A673 (cell line): ENCODE measurements around the gene NEGR1. TPM values are rescaled to one million over a fixed set of nuclear protein-coding genes. Genes with fewer than 3 reads are reported as not detected.

Source experiments
- BruUV-seq: library from RNA; stranded (reverse); fragments of 400-500 nt; replicated peaks from 2 replicates; lab custom pipeline; 2021; lab: Mats Ljungman, UMichigan
- CTCF ChIA-PET: fragments of 300-600 bp; sonication (Branson Sonifier 250); formaldehyde crosslinking; loops from one replicate; lab custom pipeline; 2022; ENCODE audit warnings: antibody characterized with exemption; lab: Charles Lee
- POLR2A ChIA-PET: fragments of 300-600 bp; sonication (Branson Sonifier 250); formaldehyde crosslinking; loops from one replicate; lab custom pipeline; 2022; ENCODE audit warnings: antibody characterized with exemption; ENCODE audit not compliant: low non-redundant PET; lab: Charles Lee
- DNase-seq: peaks from one replicate; pipeline ENCODE4 v3.0.0-alpha.2; 2015; ENCODE audit warnings: low spot score
- H3K27ac ChIP-seq: fragments of 200-600 bp; sonication (generic); 2 replicates; pipeline ENCODE4 v1.5.1; 2016; ENCODE audit warnings: mixed run types, low read depth, mild to moderate bottlenecking, mixed read lengths, antibody characterized with exemption, low read length; ENCODE audit not compliant: poor library complexity, severe bottlenecking
- H3K27me3 ChIP-seq: fragments of 200-600 bp; sonication (generic); replicated peaks from 2 replicates; pipeline ENCODE4 v1.6.1; 2017; ENCODE audit warnings: mixed run types, low read depth, mild to moderate bottlenecking, mixed read lengths, antibody characterized with exemption, low read length; ENCODE audit not compliant: insufficient read depth, poor library complexity
- H3K36me3 ChIP-seq: fragments of 200-600 bp; sonication (generic); 2 replicates; pipeline ENCODE4 v1.6.1; 2016; ENCODE audit warnings: mixed run types, mild to moderate bottlenecking, mixed read lengths, antibody characterized with exemption, low read length; ENCODE audit not compliant: insufficient read depth, poor library complexity, severe bottlenecking
- H3K4me1 ChIP-seq: fragments of 200-600 bp; sonication (generic); 2 replicates; pipeline ENCODE4 v1.6.1; 2017; ENCODE audit warnings: mixed run types, mild to moderate bottlenecking, mixed read lengths, antibody characterized with exemption, low read length; ENCODE audit not compliant: insufficient read depth, poor library complexity, severe bottlenecking
- H3K4me3 ChIP-seq: fragments of 200-600 bp; sonication (generic); 2 replicates; pipeline ENCODE4 v1.5.1; 2016; ENCODE audit warnings: low read depth, mixed run types, mild to moderate bottlenecking, mixed read lengths, low read length; ENCODE audit not compliant: poor library complexity, severe bottlenecking
- H3K9me3 ChIP-seq: fragments of 200-600 bp; sonication (generic); 2 replicates; pipeline ENCODE4 v1.6.1; 2016; ENCODE audit warnings: mixed run types, low read depth, mild to moderate bottlenecking, mixed read lengths, antibody characterized with exemption, low read length; ENCODE audit not compliant: poor library complexity, severe bottlenecking
- CTCF ChIP-seq: fragments of 300-800, 200-600 bp; sonication (generic); conservative IDR thresholded peaks from 2 replicates; pipeline ENCODE4 v1.5.1; 2017; ENCODE audit warnings: low read depth, mild to moderate bottlenecking, antibody characterized with exemption, low read length, moderate library complexity, mixed read lengths
- EZH2 ChIP-seq: fragments of 200-600 bp; sonication (generic); IDR thresholded peaks from 2 replicates; pipeline ENCODE4 v1.6.1; 2017; ENCODE audit warnings: borderline replicate concordance, low read depth, mild to moderate bottlenecking, mixed read lengths, antibody characterized with exemption, low read length; ENCODE audit not compliant: poor library complexity, severe bottlenecking
- intact Hi-C: fragments of 100-400 bp; cut with micrococcal nuclease; formaldehyde crosslinking; loops from one replicate; pipeline ENCODE4 v1.10.0; 2022; ENCODE audit not compliant: unreplicated experiment
- total RNA-seq: library from RNA; stranded (reverse); gene quantifications from 2 replicates; pipeline ENCODE4 v1.2.3, GENCODE V29; 2021

NEGR1 gene
- total RNA-seq, 1 experiment from 2014 or later, result 7.6 TPM

GRCh38 chr1:71711456-71711855 lies 570.9 kb downstream of the NEGR1 start:
- Histone ChIP-seq H3K9me3 (no peaks in the 10 kb centered on the region), H3K4me3 (no peak overlapping the region), H3K27ac (no peak overlapping the region), H3K4me1 (no peaks in the 10 kb centered on the region), H3K36me3 (no peaks in the 10 kb centered on the region), H3K27me3 (no peaks in the 10 kb centered on the region)
- POLR2A ChIA-PET, result no interaction called here
- intact Hi-C loops, result no loop called here
- no TSS peak for BruUV-seq
- CTCF ChIA-PET, result no interaction called here
- TF ChIP-seq CTCF (no peak), EZH2 (no peak)
- DNase-seq, result no peak

DNA sequence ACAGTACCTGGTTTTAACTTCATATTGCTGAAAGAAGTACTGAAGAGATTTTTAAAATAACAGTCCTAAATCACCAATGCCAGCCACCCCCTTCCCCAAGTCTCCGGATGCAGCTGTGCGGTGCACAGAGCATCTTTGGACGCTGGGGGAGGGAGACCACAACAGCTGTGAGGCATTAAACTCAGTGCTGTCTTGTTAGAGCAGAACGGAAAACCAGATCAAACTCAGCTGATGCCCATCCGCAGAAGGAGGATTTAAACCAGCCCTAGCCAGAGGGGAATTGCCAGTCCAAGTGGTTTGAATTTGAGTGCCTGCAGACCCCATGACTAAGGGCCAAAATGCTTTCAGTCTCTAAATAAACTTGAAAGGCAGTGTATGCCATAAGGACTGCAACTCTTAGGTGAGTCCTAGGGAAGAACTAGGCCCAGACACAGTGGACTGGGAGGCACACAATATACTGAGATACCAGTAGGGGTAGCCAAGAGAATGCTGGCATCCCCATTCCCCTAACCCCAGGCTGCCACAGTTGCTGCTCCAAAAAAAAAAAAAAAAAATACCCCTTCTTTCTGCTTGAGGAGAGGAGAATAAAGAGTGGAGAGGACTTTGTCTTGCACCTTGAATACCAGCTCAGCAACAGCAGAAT lies 576.2 kb downstream of the NEGR1 start:
- POLR2A ChIA-PET, result no interaction called here
- BruUV-seq, result no TSS peak
- Histone ChIP-seq H3K9me3 (peaks cover 23% of the 10 kb centered on the region), H3K4me1 (no peaks in the 10 kb centered on the region), H3K36me3 (no peaks in the 10 kb centered on the region), H3K27me3 (no peaks in the 10 kb centered on the region), H3K27ac (no peak overlapping the region), H3K4me3 (no peak overlapping the region)
- no peak for DNase-seq
- CTCF ChIA-PET, result interaction anchor here (0.6 kb wide), 1 partner anchor 20 kb away, joined by 5 read pairs; no protein-coding TSS in a partner anchor
- intact Hi-C loops, result no loop called here
- TF ChIP-seq EZH2 (no peak), CTCF (no peak)

GRCh38 chr1:71698186-71698585 lies 584.2 kb downstream of the NEGR1 start:
- Histone ChIP-seq H3K4me1 (no peaks in the 10 kb centered on the region), H3K4me3 (no peak overlapping the region), H3K9me3 (peaks cover 6% of the 10 kb centered on the region), H3K36me3 (no peaks in the 10 kb centered on the region), H3K27ac (no peak overlapping the region), H3K27me3 (no peaks in the 10 kb centered on the region)
- DNase-seq, result no peak
- CTCF ChIA-PET, result no interaction called here
- no peak for TF ChIP-seq EZH2
- no peak for TF ChIP-seq CTCF
- POLR2A ChIA-PET, result no interaction called here
- intact Hi-C loops, result no loop called here
- no TSS peak for BruUV-seq
